Gastrocnemius medialis (tissue), 4 donors: Measurements from ENCODE around the gene MTNR1B. TPM values are rescaled to one million over a fixed set of nuclear protein-coding genes. Genes with fewer than 3 reads are reported as not detected.

Source experiments
- ATAC-seq, 2 donors: fragments of 150-250 bp; one replicate each; pipeline ENCODE4 v1.9.1; 2016
- DNase-seq, 2 donors: peaks; one replicate each; pipeline ENCODE4 v3.0.0-alpha.2; 2019
- H3K27ac ChIP-seq, 4 donors: fragments of 200-600 bp; sonication (generic); 1 replicate in 1 of 4; 2 replicates in 3 of 4; pipeline ENCODE4 v1.5.1; 2016 to 2018; ENCODE audit warnings: mild to moderate bottlenecking in 2 of 4, moderate library complexity in 1 of 4
- H3K27me3 ChIP-seq, 3 donors: fragments of 200-600 bp; sonication (generic) in 2 of 3; 1 replicate in 1 of 3; 2 replicates in 2 of 3; pipeline versions ENCODE4 v1.5.1 to v1.6.0; 2016 to 2019; ENCODE audit warnings: mild to moderate bottlenecking in 1 of 3, moderate library complexity in 1 of 3
- H3K36me3 ChIP-seq, 2 donors: fragments of 200-600 bp; sonication (generic) in 1 of 2; one replicate each; pipeline ENCODE4 v1.5.1; 2017 to 2018
- H3K4me1 ChIP-seq, 2 donors: fragments of 200-600 bp; sonication (generic) in 1 of 2; one replicate each; pipeline ENCODE4 v1.5.1; 2016 to 2017; ENCODE audit warnings: mild to moderate bottlenecking in 2 of 2
- H3K4me3 ChIP-seq, 4 donors: fragments of 200-600 bp; sonication (generic) in 3 of 4; 1 replicate in 1 of 4; 2 replicates in 3 of 4; pipeline ENCODE4 v1.5.1; 2016 to 2019; ENCODE audit warnings: mild to moderate bottlenecking in 2 of 4
- H3K9me3 ChIP-seq, 3 donors: fragments of 200-600 bp; sonication (generic) in 2 of 3; 1 replicate in 1 of 3; 2 replicates in 2 of 3; pipeline ENCODE4 v1.5.1; 2016 to 2019
- CTCF ChIP-seq, 5 experiments: fragments of 450-650 bp in 3 of 5; fragments of 200-600 bp in 2 of 5; sonication (generic) in 2 of 5; IDR thresholded peaks in 4 of 5; conservative IDR thresholded peaks in 1 of 5; 1 replicate in 4 of 5; 2 replicates in 1 of 5; pipeline ENCODE4 v1.5.1; 2016 to 2019; ENCODE audit warnings: antibody characterized with exemption in 5 of 5, mild to moderate bottlenecking in 3 of 5, moderate library complexity in 3 of 5
- POLR2A ChIP-seq, 2 donors: fragments of 450-650 bp; IDR thresholded peaks; one replicate each; pipeline ENCODE4 v1.6.1; 2017; ENCODE audit warnings: antibody characterized with exemption in 2 of 2, mild to moderate bottlenecking in 2 of 2, moderate library complexity in 2 of 2
- in situ Hi-C, 4 donors: fragments of 200-750 bp; cut with MboI; loops; one replicate each; pipeline versions ENCODE4 v1.15.0 to v1.8.0; 2017; ENCODE audit warnings: low sequenced_read_pairs in 4 of 4
- intact Hi-C: fragments of 100-400 bp; cut with DNase I; formaldehyde crosslinking; loops from one replicate; pipeline ENCODE4 v1.15.1; 2023; ENCODE audit warnings: low total_unique reads
- total RNA-seq, 4 donors: library from RNA; depleted of rRNA; stranded (reverse); fragments of >200 nt; gene quantifications; one replicate each; pipeline versions ENCODE4 v1.1.0 to v1.2.3, GENCODE V29; 2016

The MTNR1B gene
- not detected for total RNA-seq

- H3K27me3 ChIP-seq, result peaks cover 0 to 8% (median 6%) of the 10 kb centered on the region in 3 donors
- no peaks in the 10 kb centered on the region for H3K36me3 ChIP-seq
- TF ChIP-seq POLR2A (IDR thresholded peaks at IDR 0.05) (no peak), CTCF (IDR thresholded peaks at IDR 0.05 in 4 of 5, conservative IDR thresholded peaks at IDR 0.05 in 1 of 5) (no peak)
- H3K9me3 ChIP-seq, result no peaks in the 10 kb centered on the region
- intact Hi-C loops, result no loop called here
- no peak for DNase-seq
- in situ Hi-C loops, result no loop called here
- no peak within 1 kb of the TSS for H3K4me3 ChIP-seq
- H3K4me1 ChIP-seq, result no peaks in the 10 kb centered on the region
- H3K27ac ChIP-seq, result no peak within 1 kb of the TSS
- no peak for ATAC-seq
Measured at GRCh38 chr11:92969634-92970347, at the start of gene MTNR1B. Gene MTNR1B, plus strand, starts transcription at chr11:92969651. Its CDS starts 75 bp downstream, at chr11:92969726.

- Histone ChIP-seq H3K4me3 (no peak overlapping the region), H3K27me3 (no peaks in the 10 kb centered on the region), H3K27ac (no peak overlapping the region), H3K4me1 (no peaks in the 10 kb centered on the region), H3K9me3 (no peaks in the 10 kb centered on the region), H3K36me3 (no peaks in the 10 kb centered on the region)
- ATAC-seq, result no peak
- in situ Hi-C loops (no loop called here), intact Hi-C loops (no loop called here)
- DNase-seq, result no peak
- TF ChIP-seq POLR2A (IDR thresholded peaks at IDR 0.05) (no peak), CTCF (IDR thresholded peaks at IDR 0.05 in 4 of 5, conservative IDR thresholded peaks at IDR 0.05 in 1 of 5) (no peak)
Measured at GRCh38 chr11:92920331-92920730, 49.1 kb upstream of the MTNR1B start.

GRCh38 chr11:92922731-92923130 lies 46.7 kb upstream of the MTNR1B start:
- Histone ChIP-seq H3K27me3 (no peaks in the 10 kb centered on the region), H3K9me3 (no peaks in the 10 kb centered on the region), H3K27ac (no peak overlapping the region), H3K36me3 (no peaks in the 10 kb centered on the region), H3K4me1 (no peaks in the 10 kb centered on the region), H3K4me3 (no peak overlapping the region)
- in situ Hi-C loops, result no loop called here
- no peak for DNase-seq
- intact Hi-C loops, result no loop called here
- no peak for ATAC-seq
- TF ChIP-seq POLR2A (IDR thresholded peaks at IDR 0.05), result no peak
- TF ChIP-seq CTCF (IDR thresholded peaks at IDR 0.05 in 4 of 5, conservative IDR thresholded peaks at IDR 0.05 in 1 of 5), result no peak

GRCh38 chr11:92929246-92929645 lies 40.2 kb upstream of the MTNR1B start:
- Histone ChIP-seq H3K4me1 (no peaks in the 10 kb centered on the region), H3K27ac (no peak overlapping the region), H3K36me3 (no peaks in the 10 kb centered on the region), H3K9me3 (no peaks in the 10 kb centered on the region), H3K27me3 (no peaks in the 10 kb centered on the region), H3K4me3 (no peak overlapping the region)
- no peak for TF ChIP-seq POLR2A (IDR thresholded peaks at IDR 0.05)
- TF ChIP-seq CTCF (IDR thresholded peaks at IDR 0.05 in 4 of 5, conservative IDR thresholded peaks at IDR 0.05 in 1 of 5), result no peak
- DNase-seq (no peak), ATAC-seq (no peak)
- intact Hi-C loops (no loop called here), in situ Hi-C loops (no loop called here)

- ATAC-seq, result no peak
- intact Hi-C loops, result no loop called here
- H3K4me3 ChIP-seq, result no peak overlapping the region
- H3K9me3 ChIP-seq, result no peaks in the 10 kb centered on the region
- no peaks in the 10 kb centered on the region for H3K4me1 ChIP-seq
- in situ Hi-C loops, result loop anchor here in 1 of 4 donors (10.0 kb wide), 1 partner anchor 295 kb away; no protein-coding TSS in a partner anchor
- H3K27ac ChIP-seq, result no peak overlapping the region
- H3K27me3 ChIP-seq, result no peaks in the 10 kb centered on the region
- no peaks in the 10 kb centered on the region for H3K36me3 ChIP-seq
- no peak for TF ChIP-seq CTCF (IDR thresholded peaks at IDR 0.05 in 4 of 5, conservative IDR thresholded peaks at IDR 0.05 in 1 of 5)
- TF ChIP-seq POLR2A (IDR thresholded peaks at IDR 0.05), result no peak
- DNase-seq, result no peak
Measured at GRCh38 chr11:92929653-92930052, 39.8 kb upstream of the MTNR1B start.
